GM10847 (cell line): ENCODE data around the gene RRP36.

Experiments
- POLR2A ChIP-seq: IDR thresholded peaks from 2 replicates; pipeline ENCODE4 v1.6.1; 2011; ENCODE audit not compliant: insufficient read length; ENCODE audit errors: extremely low read depth

RRP36 gene

GRCh38 chr6:43074847-43075669 lies 53.6 kb downstream of the RRP36 start:
- no peak for TF ChIP-seq POLR2A

DNA sequence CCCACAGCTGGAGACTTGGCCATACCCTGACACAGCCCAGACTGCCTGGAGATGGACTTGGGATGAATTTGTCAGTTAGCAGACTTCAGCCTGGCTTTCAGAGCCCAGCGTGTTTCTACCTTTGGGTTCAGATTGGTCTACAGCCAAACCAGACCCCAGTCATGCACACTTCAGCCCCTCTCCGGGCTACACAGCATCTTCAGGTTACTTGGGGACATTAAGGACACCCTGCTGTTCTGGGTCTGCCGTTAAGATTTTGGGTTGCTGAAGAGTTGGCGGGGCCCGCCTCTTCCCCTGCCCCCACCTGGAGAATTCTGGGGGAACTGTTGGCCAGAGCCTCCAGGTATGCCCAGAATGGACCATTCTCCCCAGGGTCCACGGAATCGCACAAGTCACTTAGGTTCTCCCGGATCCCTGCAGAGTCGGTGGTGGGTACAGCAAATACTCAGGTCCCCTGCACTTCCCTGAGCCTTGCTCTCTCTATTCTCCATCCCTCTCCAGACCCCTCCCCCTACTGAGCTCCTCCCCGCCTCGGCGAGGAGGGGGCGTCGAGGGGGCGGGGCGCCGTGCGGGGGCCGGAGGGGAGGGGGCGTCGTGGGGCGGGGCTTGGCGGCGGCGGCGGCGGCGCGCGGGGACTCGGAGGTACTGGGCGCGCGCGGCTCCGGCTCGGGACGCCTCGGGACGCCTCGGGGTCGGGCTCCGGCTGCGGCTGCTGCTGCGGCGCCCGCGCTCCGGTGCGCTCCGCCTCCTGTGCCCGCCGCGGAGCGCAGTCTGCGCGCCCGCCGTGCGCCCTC lies 54.4 kb downstream of the RRP36 start, which contains the start of gene PTK7:
Gene PTK7 (plus strand): TSS at position 645 of the 794 bp plus-strand sequence. CDS start 175 bp downstream, outside the sequence.
- TF ChIP-seq POLR2A = no peak

GRCh38 chr6:43076464-43077332 lies 55.3 kb downstream of the RRP36 start:
- TF ChIP-seq POLR2A = no peak

DNA sequence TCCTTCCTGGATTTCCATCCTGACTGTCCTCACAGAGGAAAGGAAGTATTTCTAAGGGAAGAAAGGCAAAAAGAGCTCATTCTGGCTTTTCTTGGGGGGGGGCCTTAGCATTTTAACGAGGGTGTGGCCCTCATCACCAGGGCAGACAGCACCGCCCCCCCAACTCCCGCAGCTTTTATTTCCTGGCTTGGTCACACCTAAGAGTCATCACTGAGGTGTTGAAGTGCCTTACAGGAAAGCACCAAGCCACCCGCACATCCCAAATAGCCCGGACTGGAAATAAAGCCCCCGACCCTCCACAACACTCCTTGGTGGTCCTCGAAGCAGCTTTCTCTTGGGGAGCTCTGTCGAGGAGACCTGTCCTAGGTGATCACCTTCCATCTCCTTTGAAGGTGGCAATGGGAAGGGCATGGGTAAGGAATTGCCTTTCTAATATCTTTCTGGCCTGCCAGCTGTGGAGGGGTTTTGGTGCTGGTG lies 55.9 kb downstream of the RRP36 start:
- no peak for TF ChIP-seq POLR2A

DNA sequence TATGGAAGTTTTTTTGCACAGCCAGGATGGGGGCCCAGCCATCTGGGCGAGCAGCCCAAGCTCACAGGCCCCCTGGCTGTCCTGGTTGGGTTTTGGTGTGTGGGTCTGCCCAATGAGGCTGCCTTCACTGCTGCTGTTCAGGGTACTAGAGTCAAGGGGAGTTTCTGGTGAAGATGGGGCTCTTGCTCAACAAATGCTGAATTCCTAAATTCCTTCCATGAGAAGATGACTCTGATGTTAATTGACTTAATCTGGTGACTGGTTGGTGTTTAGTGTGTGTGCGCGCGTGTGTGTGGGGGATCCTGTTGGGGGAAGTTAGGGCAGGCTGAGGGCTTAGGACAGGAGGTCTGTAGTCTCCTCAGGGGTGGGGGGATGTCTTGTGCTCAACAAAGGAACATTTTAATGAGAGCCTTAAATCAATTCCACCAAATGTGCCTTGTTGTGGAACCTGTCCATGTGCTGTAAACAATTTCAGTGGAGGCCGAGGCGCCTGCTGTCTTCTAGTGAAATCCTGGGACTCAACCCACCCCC lies 56.6 kb downstream of the RRP36 start:
- TF ChIP-seq POLR2A = no peak

GRCh38 chr6:43078691-43079090 lies 57.3 kb downstream of the RRP36 start:
- no peak for TF ChIP-seq POLR2A
